HG02970 (cell line): ENCODE results near the gene TBX15.

Source experiments
- ATAC-seq: cut with Tn5 transposase; IDR thresholded peaks from one replicate; pipeline ENCODE4 v1.9.1; 2021; ENCODE audit warnings: mild to moderate bottlenecking, moderate library complexity, moderate number of reproducible peaks; ENCODE audit not compliant: unreplicated experiment, low FRiP score

TBX15 gene

GRCh38 chr1:118988186-118989005, at the start of gene TBX15:
Gene TBX15 (minus strand): TSS chr1:118988343. CDS start chr1:118987795, 548 bp downstream.
- no peak for ATAC-seq

- no peak for ATAC-seq
These were observed 46.2 kb upstream of the TBX15 start for GRCh38 chr1:119034359-119034758.

DNA sequence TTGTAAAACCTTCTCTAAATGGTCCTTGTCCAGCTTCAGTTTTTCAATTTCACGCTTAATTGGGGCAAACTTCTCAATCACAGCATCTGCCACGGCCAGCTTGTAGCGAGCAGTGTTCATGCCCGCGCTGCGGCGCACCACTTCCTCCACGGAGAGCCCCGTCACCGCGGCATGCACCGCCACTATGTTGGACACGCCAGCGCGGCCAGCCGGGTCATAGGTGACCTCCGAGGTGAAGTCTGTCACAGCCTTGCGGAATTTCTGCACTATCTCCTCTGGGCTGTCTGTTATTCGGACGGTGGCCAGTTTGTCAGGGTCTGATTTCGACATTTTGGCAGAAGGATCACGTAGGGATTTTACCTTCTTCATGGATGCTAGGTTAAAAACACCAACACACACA, 44.8 kb upstream of the TBX15 start:
- ATAC-seq, result no peak

- ATAC-seq, result no peak
These were observed 39.6 kb upstream of the TBX15 start for GRCh38 chr1:119027759-119028158.

- ATAC-seq, result no peak
These were observed 38.8 kb upstream of the TBX15 start for GRCh38 chr1:119026956-119027355.

GRCh38 chr1:119015547-119015946, 27.4 kb upstream of the TBX15 start:
- ATAC-seq, result no peak

DNA sequence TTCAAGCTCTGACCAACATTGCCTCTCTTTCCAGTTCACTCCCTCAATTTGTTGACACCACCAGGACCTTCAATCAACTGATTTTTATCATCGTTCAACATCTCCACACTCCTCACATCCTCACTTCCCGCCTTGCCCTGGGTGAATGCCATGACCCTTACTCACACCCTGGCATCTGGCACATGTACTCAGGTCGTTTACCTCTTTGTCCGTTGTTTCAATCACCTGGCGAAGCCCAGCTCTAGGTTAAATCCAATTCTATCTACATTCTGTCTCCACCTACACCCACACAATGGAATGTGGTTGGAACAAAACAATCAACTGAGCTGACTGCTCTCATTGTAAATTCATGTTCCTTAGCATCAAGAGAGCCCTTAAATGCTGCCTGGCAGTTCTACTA, 24.2 kb upstream of the TBX15 start:
- no peak for ATAC-seq

- ATAC-seq, result no peak
These were observed 23.6 kb upstream of the TBX15 start for GRCh38 chr1:119011706-119012105.

- no peak for ATAC-seq
These were observed 23.0 kb upstream of the TBX15 start for GRCh38 chr1:119011116-119011515.

DNA sequence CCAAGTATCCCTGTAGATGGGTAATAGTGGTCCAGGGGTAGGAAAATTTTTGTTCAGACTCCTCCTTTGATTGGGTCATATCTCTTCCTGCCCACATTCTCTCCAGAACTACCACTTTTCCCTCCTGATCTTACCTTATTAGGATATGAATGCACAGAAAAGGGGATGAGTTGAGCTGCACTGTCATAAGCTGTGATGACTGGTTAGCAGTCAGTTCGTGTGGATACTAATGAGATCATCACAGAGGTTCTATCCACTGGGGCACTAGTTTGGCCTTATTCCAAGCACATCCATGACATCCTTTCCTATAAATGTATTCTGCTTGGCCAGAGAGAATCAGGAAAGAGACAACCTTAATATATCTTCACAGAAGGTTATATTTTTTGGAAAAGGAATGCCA, 22.1 kb upstream of the TBX15 start:
- no peak for ATAC-seq

DNA sequence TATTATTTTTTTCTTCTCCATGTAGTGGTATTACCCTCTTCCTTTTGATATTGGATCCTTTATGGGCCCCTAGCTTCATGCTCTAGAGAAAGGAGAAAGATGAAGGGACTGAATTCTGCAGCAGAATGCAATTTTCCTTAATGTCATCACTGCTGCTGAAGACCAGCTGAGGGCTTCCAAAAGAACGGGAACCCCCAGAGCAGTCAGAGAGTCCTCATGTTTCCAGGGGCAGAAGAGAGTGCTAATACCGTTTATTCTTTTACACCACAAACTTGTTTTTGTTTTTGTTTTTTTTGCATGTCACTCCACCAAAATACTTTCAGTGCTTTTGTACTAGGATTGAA, 21.1 kb upstream of the TBX15 start:
- no peak for ATAC-seq

DNA sequence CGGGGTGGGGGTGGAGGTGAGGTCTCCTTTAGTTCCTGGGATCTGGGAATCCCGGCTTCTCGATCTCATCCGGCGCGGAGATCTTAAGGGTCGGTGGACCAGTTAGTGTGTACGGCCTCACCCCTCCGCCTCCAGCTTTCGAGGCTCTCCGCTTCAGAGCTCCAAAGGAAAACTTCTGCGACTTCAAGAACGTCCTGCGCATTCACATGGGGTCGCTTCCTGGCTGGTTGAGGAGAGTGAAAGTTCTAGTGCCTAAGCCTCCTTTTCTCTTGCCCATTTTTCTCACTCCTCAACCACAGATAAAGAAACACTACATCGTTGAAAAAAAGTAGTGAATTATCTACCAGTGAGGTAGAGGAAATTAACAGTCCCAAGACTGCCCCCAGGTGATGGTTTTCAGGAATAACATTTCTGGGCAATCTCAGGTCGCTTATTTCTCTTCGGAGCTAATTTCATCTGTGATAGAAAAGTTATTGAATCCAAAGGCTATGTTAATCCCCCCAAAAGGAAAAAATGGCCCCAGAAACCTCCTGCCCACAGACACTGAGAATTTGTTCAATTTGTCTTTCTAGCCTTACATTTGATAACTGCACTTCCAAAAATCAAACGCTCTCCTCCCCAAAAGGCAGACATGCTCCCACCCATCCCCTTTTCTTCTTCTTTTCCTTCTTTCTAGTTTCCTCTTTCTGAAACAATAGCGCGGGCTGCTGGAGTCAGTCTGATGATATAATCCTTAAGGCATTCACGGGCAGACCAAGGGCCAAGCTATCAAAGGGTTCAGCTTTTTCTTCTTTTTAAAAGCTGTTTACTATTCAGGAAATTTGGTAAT, 20.6 kb upstream of the TBX15 start:
- ATAC-seq, result no peak

DNA sequence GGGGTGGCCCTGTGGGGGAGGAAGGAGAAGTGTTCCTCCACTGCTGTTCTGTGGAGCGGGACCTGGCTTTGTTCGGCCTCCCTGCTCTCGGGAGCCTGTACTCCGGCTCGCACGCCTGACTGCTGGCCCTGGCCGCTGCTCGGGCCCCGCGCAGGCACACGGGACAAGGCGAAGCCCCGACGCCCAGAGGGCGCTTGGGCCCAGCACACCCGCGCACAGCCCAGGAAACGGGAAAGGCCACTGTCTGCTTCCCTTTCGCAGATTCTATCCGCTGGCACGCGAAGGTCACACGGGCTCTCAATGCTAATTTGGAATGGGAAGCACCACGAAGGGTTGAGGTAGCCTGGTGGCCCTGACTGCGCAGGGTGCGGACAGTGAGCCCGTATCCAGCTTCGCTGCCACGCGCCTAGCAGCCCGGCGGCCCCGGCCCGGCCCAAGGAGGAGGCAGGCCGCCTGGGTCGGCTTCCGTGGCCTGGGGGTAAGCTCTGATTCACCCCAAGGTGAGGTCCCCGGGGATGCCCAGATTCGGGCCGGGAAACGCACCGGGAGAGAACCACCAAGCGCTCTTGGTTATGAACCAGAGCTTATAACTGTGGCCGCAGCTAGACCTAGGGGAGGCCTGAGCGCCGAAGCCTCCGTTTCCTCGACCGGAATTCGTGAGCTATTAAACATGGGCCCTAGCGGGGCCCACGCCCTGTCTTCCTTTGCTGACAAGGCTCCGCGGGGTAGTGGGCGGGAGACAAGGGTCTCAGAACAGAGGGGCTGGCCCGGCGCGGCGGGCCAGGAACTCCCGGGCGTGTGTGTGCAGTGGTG, 19.7 kb upstream of the TBX15 start:
- no peak for ATAC-seq

DNA sequence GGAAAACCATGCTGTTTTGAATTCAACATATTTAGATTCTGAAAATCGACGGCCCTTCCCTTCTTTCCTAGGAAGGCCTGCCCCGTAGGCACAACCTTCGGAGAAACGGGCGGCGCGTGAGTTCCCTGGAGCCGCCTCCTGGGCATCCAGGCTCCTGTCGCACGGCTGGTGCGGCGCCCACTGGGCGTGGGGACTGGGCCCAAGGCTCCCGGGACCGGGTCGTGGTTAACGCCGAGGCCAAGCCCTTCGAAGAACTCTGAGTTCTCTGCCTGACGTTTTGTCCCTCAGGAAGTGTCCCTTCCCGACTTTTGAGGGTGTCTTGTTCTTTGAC, 19.2 kb upstream of the TBX15 start:
- no peak for ATAC-seq

GRCh38 chr1:119006406-119007279, 18.5 kb upstream of the TBX15 start:
- ATAC-seq, result no peak

DNA sequence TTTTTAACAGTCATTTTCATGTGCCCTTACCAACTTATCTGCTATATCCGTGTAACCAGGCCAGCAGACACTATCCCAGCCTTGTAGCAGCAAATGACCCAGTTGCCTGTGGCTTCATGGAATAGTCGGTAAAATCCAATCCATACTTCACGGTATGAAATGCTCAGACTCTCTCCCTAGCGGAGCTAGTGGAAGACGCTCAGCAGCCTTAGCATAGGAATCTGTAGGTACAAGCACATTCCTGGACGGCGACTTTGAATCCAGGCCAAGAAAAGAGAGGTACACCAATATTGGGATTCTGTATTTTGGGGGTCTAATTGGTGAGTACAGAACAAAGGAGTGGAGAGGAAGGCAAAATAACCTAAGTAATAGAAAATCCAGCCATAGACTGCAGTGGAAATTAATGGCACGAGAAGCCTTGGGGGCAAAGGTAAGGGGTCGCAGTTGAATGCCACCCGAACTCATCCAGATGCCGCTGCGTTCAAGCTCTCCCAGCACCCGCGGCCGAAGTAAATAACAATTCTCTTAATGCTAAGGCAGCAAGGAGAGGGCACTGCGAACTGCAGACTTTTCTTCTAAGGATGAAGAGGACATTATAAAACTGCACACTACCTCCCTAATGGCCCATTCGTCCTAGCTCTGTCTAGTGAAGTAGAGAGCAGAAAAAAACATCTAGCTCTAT, 17.7 kb upstream of the TBX15 start:
- no peak for ATAC-seq

DNA sequence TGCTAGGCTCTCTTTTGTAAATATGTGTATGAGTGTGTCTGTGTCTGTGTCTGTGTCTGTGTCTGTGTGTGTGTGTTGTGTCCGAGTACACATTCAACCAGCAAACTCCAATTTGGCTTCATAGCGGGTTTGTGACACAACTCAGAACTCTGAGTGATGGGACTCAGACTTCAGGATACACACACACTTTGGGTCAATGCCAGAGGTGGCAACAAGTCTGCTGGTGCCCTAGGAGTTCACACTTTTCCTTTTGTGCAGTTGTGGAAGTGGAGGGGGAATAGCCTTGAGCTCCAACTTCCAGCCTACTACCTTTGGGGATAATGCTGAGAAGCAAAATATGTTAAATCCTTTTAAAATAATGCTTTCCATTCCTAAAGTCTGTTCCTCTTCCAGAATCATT, 16.6 kb upstream of the TBX15 start:
- no peak for ATAC-seq

GRCh38 chr1:119004129-119004527, 16.0 kb upstream of the TBX15 start:
- no peak for ATAC-seq

DNA sequence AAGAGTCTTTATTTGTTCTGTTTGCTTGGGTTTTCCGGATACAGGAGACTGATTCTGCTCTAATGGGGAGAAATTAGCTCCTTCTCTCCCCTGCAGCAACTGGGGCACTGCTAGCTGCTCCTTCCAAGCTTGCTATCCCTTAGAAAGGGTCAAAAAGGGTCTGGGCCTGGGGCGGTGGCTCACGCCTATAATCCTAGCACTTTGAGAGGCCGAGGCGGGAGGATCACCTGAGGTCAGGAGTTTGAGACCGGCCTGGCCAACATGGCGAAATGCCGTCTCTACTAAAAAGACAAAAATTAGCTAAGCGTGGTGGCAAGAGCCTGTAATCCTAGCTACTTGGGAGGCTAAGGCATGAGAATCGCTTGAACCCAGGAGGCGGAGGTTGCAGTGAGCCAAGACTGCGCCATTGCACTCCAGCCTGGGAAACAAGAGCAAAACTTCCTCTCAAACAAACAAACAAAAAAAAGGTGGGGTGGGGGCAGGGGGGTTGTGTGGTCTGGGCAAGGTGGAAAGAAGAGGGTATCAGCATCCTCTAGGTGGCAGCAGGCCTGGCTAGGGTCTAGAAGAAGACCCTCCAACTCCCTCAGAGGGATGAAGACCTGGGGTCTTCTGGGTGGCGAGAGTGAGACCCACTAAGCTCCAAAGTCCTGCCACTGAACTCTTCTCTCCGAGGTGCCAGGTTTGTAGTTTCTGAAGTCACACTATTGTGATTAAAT, 15.4 kb upstream of the TBX15 start:
- ATAC-seq, result no peak
